Aorta (tissue), 5 donors: Measurements from ENCODE around the gene KLLN. TPM values are rescaled to one million over a fixed set of nuclear protein-coding genes. Genes with fewer than 3 reads are reported as not detected.
A peak's percentile ranks its signal among the peaks of the same experiment; 100 is the strongest.
"Not testable (repeated sequence)": the region's sequence is repeated elsewhere in the genome, so short reads cannot be mapped to it uniquely, and the experiment has no call there.

Source experiments
- ATAC-seq: fragments of 200-7000 bp; cut with Tn5 transposase; one replicate; pipeline ENCODE4 v1.9.1; 2022; ENCODE audit warnings: moderate library complexity; ENCODE audit not compliant: low FRiP score
- DNase-seq, 2 donors: peaks; one replicate each; pipeline ENCODE4 v3.0.0-alpha.2; 2020
- H3K27ac ChIP-seq, 2 donors: one replicate each; pipeline ENCODE4 v1.5.1; 2013; ENCODE audit warnings: low read length in 2 of 2, mild to moderate bottlenecking in 2 of 2, moderate library complexity in 2 of 2, control low read depth in 1 of 2, inconsistent platforms in 1 of 2, low read depth in 1 of 2
- H3K27me3 ChIP-seq, 2 donors: one replicate each; pipeline ENCODE4 v1.6.1; 2013; ENCODE audit warnings: control low read depth in 1 of 2, low read length in 1 of 2, mild to moderate bottlenecking in 1 of 2, moderate library complexity in 1 of 2; ENCODE audit not compliant: insufficient read depth in 2 of 2, control insufficient read depth in 1 of 2
- H3K36me3 ChIP-seq, 2 donors: one replicate each; pipeline ENCODE4 v1.6.1; 2013; ENCODE audit warnings: control low read depth in 1 of 2, low read length in 1 of 2, mild to moderate bottlenecking in 1 of 2; ENCODE audit not compliant: insufficient read depth in 2 of 2, control insufficient read depth in 1 of 2
- H3K4me1 ChIP-seq, 2 donors: one replicate each; pipeline ENCODE4 v1.6.1; 2013; ENCODE audit warnings: low read length in 2 of 2, control low read depth in 1 of 2, mild to moderate bottlenecking in 1 of 2, moderate library complexity in 1 of 2; ENCODE audit not compliant: insufficient read depth in 2 of 2, control insufficient read depth in 1 of 2
- H3K4me3 ChIP-seq, 2 donors: one replicate each; pipeline ENCODE4 v1.5.1; 2013; ENCODE audit warnings: low read length in 2 of 2, control low read depth in 1 of 2, mild to moderate bottlenecking in 1 of 2
- H3K9me3 ChIP-seq: one replicate; pipeline ENCODE4 v1.6.1; 2013; ENCODE audit warnings: mild to moderate bottlenecking, low read length; ENCODE audit not compliant: control insufficient read depth
- WGBS, 2 donors: extraction: QIAGEN DNeasy Blood & Tissue Kit; methylation state at CpG; one replicate each; pipeline ENCODE4 v1.1.7; 2013; 5-methylcytosine and 5-hydroxymethylcytosine counted together
- intact Hi-C, 2 donors: fragments of 100-400 bp; cut with DNase I; formaldehyde crosslinking; loops; one replicate each; pipeline versions ENCODE4 v1.14.2 to v1.15.0; 2022
- polyA plus RNA-seq, 2 donors: library from polyadenylated mRNA; stranded (reverse); fragments of 200-250 nt; gene quantifications; one replicate each; pipeline ENCODE4 v1.2.3, GENCODE V29; 2013
- total RNA-seq, 2 donors: library from RNA; stranded (reverse); fragmentation: NEBNext Ultra II Directional; extraction: Animal tissue kit (Norgen Biotek cat#: 25700); gene quantifications; one replicate each; pipeline ENCODE4 v1.2.1, GENCODE V29; 2021
- donor health status: healthy with polysubstance abuse.
- donor health status: Bipolar disorder and iron deficiency.
- donor health status: DM: no; HTN: no; CAD: no.
- donor health status: DM: no; HTN: no; CAD: no.
- donor health status: DM: yes; HTN: yes; CAD: no.

KLLN gene
- total and polyA plus RNA-seq, 4 donors = 0.25 to 0.66 (median 0.33) TPM

DNA sequence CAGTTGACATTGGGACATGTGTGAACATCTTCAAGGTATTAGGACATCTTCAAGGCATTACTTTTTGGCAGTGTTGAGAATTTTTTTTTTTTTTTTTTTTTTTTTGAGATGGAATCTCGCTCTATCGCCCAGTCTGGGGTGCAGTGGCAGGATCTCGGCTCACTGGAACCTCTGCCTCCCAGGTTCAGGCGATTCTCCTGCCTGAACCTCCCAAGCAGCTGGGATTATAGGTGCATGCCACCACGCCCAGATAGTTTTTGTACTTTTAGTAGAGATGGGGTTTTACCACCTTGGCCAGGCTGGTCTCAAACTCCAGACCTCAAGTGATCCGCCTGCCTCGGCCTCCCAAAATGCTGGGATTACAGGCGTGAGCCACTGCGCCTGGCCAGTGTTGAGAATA is 5.8 kb upstream of the KLLN start:
- H3K27ac ChIP-seq, H3K4me3 ChIP-seq, DNase-seq, ATAC-seq, H3K9me3 ChIP-seq, H3K27me3 ChIP-seq, H3K36me3 ChIP-seq, H3K4me1 ChIP-seq: not testable (repeated sequence)
- intact Hi-C loops = loop anchor here (5.0 to 10.0 kb wide), 5 partner anchors 56 to 396 kb away; no protein-coding TSS in a partner anchor
- 81 to 82% methylated on average over 9 of the region's 9 CpGs for WGBS, 2 donors

- Histone ChIP-seq H3K27ac (no peak overlapping the region), H3K4me1 (no peaks in the 10 kb centered on the region), H3K27me3 (no peaks in the 10 kb centered on the region), H3K9me3 (no peaks in the 10 kb centered on the region), H3K36me3 (no peaks in the 10 kb centered on the region), H3K4me3 (peak overlapping the region; percentile 48 to 54)
- intact Hi-C loops = loop anchor here (5.0 to 10.0 kb wide), 5 partner anchors 57 to 397 kb away; no protein-coding TSS in a partner anchor
- WGBS, 2 donors = 2% methylated on average over 1 of the region's 1 CpG
- no peak for DNase-seq
- ATAC-seq = no peak
Measured at GRCh38 chr10:87868277-87868676, 4.9 kb upstream of the KLLN start.

- no peaks in the 10 kb centered on the region for H3K9me3 ChIP-seq
- no peaks in the 10 kb centered on the region for H3K27me3 ChIP-seq
- H3K4me1 ChIP-seq = no peaks in the 10 kb centered on the region
- no peak for ATAC-seq
- H3K4me3 ChIP-seq = peak overlapping the region; percentile 26 to 54
- no peaks in the 10 kb centered on the region for H3K36me3 ChIP-seq
- intact Hi-C loops = loop anchor here (5.0 to 10.0 kb wide), 5 partner anchors 57 to 397 kb away; no protein-coding TSS in a partner anchor
- no peak overlapping the region for H3K27ac ChIP-seq
- no peak for DNase-seq
Measured at GRCh38 chr10:87867453-87867852, 4.1 kb upstream of the KLLN start.

- H3K27me3 ChIP-seq = no peaks in the 10 kb centered on the region
- ATAC-seq = no peak
- H3K9me3 ChIP-seq = no peaks in the 10 kb centered on the region
- no peak for DNase-seq
- no peaks in the 10 kb centered on the region for H3K4me1 ChIP-seq
- peak overlapping the region; percentile 94 to 99 for H3K4me3 ChIP-seq
- 1% methylated on average over 3 of the region's 3 CpGs for WGBS, 2 donors
- H3K36me3 ChIP-seq = no peaks in the 10 kb centered on the region
- intact Hi-C loops = loop anchor here (5.0 to 10.0 kb wide), 5 partner anchors 58 to 398 kb away; no protein-coding TSS in a partner anchor
- H3K27ac ChIP-seq = no peak overlapping the region
Measured at GRCh38 chr10:87866412-87866974, 3.2 kb upstream of the KLLN start.

DNA sequence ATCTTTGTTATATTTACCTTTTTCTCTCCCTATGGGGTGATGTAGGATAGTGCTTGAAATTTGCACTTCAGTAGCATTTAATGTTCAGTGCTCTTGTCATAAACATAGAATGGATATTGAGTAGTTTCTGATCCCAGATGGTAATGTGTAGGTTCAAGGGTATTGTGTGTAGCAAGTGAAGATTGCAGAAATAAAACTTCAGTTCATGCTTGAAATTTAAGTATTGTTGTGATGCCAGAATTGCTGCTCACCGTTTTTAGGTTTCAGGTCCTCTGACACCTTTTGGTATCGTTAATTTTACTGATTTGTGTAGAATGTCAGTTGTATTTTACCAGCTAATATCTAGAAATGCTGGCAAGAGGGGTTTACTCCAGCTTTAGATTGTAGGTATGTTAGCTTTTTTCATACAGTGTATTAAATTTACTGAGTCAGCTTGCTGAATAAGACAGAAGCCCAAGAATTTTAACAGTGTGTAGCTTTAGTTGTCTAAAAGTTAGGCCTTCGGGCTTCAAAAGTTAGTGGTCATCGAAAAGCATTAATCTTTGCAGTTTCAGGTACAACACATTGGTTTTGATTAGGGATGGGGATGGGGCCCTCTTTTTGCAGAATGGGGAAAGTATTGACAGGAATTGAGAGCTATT is 2.0 kb upstream of the KLLN start:
- peak overlapping the region; percentile 94 to 99 for H3K4me3 ChIP-seq
- WGBS, 2 donors = 1% methylated on average over 4 of the region's 4 CpGs
- no peaks in the 10 kb centered on the region for H3K9me3 ChIP-seq
- intact Hi-C loops = loop anchor here (5.0 to 10.0 kb wide), 5 partner anchors 59 to 399 kb away; no protein-coding TSS in a partner anchor
- no peaks in the 10 kb centered on the region for H3K36me3 ChIP-seq
- ATAC-seq (no peak), DNase-seq (no peak)
- H3K27me3 ChIP-seq = no peaks in the 10 kb centered on the region
- H3K4me1 ChIP-seq = no peaks in the 10 kb centered on the region
- H3K27ac ChIP-seq = peak overlapping the region in 1 of 2 donors; percentile 21

DNA sequence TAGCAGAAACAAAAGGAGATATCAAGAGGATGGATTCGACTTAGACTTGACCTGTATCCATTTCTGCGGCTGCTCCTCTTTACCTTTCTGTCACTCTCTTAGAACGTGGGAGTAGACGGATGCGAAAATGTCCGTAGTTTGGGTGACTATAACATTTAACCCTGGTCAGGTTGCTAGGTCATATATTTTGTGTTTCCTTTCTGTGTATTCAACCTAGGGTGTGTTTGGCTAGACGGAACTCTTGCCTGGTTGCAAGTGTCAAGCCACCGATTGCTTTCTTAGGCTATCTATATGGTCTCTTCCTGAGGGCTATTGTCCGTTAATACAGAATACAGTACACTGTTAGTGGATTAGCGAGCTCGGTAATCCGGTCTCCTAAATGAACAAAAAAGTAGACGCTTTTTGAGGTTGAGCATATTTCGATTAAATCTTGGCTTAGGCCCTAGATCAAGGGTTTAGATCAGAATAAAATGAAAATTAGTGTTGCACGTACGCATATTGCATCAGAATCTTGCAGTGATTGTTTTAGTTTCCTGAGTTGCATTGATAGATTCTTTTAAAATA is 1.2 kb upstream of the KLLN start:
- Histone ChIP-seq H3K9me3 (no peaks in the 10 kb centered on the region), H3K27ac (peak overlapping the region; percentile 11 to 83), H3K36me3 (no peaks in the 10 kb centered on the region), H3K4me3 (peak overlapping the region; percentile 94 to 99), H3K27me3 (no peaks in the 10 kb centered on the region), H3K4me1 (no peaks in the 10 kb centered on the region)
- WGBS, 2 donors = 0% methylated on average over 16 of the region's 16 CpGs
- no peak for ATAC-seq
- intact Hi-C loops = loop anchor here (5.0 to 10.0 kb wide), 7 partner anchors 60 to 400 kb away; no protein-coding TSS in a partner anchor
- DNase-seq = no peak

- not testable (repeated sequence) for H3K27me3 ChIP-seq, ATAC-seq, H3K36me3 ChIP-seq, H3K9me3 ChIP-seq, H3K4me1 ChIP-seq
- Histone ChIP-seq H3K27ac (peak overlapping the region; percentile 83 to 96), H3K4me3 (peak overlapping the region; percentile 94 to 99)
- DNase-seq = peak; percentile 60 to 78
- intact Hi-C loops = loop anchor here (2.0 to 10.0 kb wide), 7 partner anchors 61 to 401 kb away; no protein-coding TSS in a partner anchor
- WGBS, 2 donors = 1% methylated on average over 30 to 47 of the region's 47 CpGs
Measured at GRCh38 chr10:87863951-87864495, 690 bp upstream of the KLLN start.

- peak; percentile 9 for ATAC-seq
- 0 to 1% methylated on average over 21 of the region's 21 CpGs for WGBS, 2 donors
- intact Hi-C loops = loop anchor here (2.0 to 10.0 kb wide), 7 partner anchors 62 to 402 kb away; no protein-coding TSS in a partner anchor
Measured at GRCh38 chr10:87862679-87863052, 667 bp downstream of the KLLN start.

More at GRCh38 chr10:87862679-87863052, 667 bp downstream of the KLLN start:
- DNase-seq = no peak
- no peaks in the 10 kb centered on the region for H3K9me3 ChIP-seq
- no peaks in the 10 kb centered on the region for H3K4me1 ChIP-seq
- no peaks in the 10 kb centered on the region for H3K27me3 ChIP-seq
- no peaks in the 10 kb centered on the region for H3K36me3 ChIP-seq
- peak overlapping the region in 1 of 2 donors; percentile 56 for H3K27ac ChIP-seq
- peak overlapping the region; percentile 94 to 99 for H3K4me3 ChIP-seq
